Prostate gland (tissue), 2 donors: ENCODE data around the gene STOML1. TPM values are rescaled to one million over a fixed set of nuclear protein-coding genes. Genes with fewer than 3 reads are reported as not detected.
"Not testable (repeated sequence)": the region's sequence is repeated elsewhere in the genome, so short reads cannot be mapped to it uniquely, and the experiment has no call there.

Source experiments
- DNase-seq: peaks from one replicate; pipeline ENCODE4 v3.0.0-alpha.2; 2019; ENCODE audit warnings: low spot score
- H3K27ac ChIP-seq, 2 donors: fragments of 200-600 bp; sonication (generic); 2 replicates each; pipeline ENCODE4 v1.5.1; 2017 to 2019
- H3K27me3 ChIP-seq: fragments of 200-600 bp; sonication (generic); replicated peaks from 2 replicates; pipeline ENCODE4 v1.5.1; 2019; ENCODE audit not compliant: insufficient read depth
- H3K36me3 ChIP-seq, 2 donors: fragments of 200-600 bp; sonication (generic); 1 replicate in 1 of 2; 2 replicates in 1 of 2; pipeline versions ENCODE4 v1.5.1 to v1.8.1; 2017 to 2019
- H3K4me1 ChIP-seq: fragments of 200-600 bp; sonication (generic); replicated peaks from 2 replicates; pipeline ENCODE4 v1.5.1; 2019
- H3K4me3 ChIP-seq, 2 donors: fragments of 200-600 bp; sonication (generic); 2 replicates each; pipeline ENCODE4 v1.5.1; 2017 to 2019
- H3K9me3 ChIP-seq: fragments of 200-600 bp; sonication (generic); 2 replicates; pipeline ENCODE4 v1.5.1; 2017
- POLR2A ChIP-seq: fragments of 450-650 bp; IDR thresholded peaks from one replicate; pipeline ENCODE4 v1.6.1; 2016; ENCODE audit warnings: antibody characterized with exemption, mild to moderate bottlenecking
- POLR2AphosphoS5 ChIP-seq: sonication (generic); formaldehyde crosslinking; IDR thresholded peaks from one replicate; pipeline ENCODE4 v1.6.1; 2017; ENCODE audit warnings: antibody characterized with exemption
- WGBS: methylation state at CpG from one replicate; pipeline ENCODE4 v1.1.5; 2018; 5-methylcytosine and 5-hydroxymethylcytosine counted together
- intact Hi-C: fragments of 100-400 bp; cut with DNase I; formaldehyde crosslinking; loops from one replicate; pipeline ENCODE4 v1.14.2; 2022
- total RNA-seq, 2 donors: library from RNA; depleted of rRNA; stranded (reverse); fragments of >200 nt; gene quantifications; one replicate each; pipeline ENCODE4 v1.1.0, GENCODE V29; 2016
- TF ChIP-seq, protein P1 (sequence below), 4 experiments: fragments of 200-600 bp in 2 of 4; fragments of 450-650 bp in 2 of 4; sonication (generic) in 2 of 4; IDR thresholded peaks; 1 replicate in 3 of 4; 2 replicates in 1 of 4; pipeline ENCODE4 v1.5.1; 2016 to 2019; ENCODE audit warnings: antibody characterized with exemption in 4 of 4, mild to moderate bottlenecking in 2 of 4, moderate library complexity in 2 of 4

The STOML1 gene
- total RNA-seq, 2 donors from 2014 or later = 15.6 to 26.8 TPM

DNA sequence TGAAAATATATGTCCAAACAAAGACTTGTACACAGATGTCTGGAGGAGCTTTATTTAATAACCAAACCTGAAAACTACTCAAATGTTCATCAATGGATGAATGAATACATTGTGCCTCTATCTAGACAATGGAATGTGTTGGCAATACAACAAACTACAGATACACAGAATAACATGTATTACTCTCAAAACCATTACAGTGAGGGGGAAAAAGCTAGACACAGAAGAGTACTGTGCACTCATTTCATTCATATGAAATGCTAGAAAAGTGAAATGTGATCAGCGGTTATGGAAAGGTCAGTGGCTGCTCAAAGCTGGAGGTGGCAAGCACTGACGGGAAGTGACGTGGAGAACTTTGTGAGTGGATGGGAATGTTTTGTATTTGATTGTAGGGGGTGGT is 13.2 kb downstream of the STOML1 start:
- Histone ChIP-seq H3K9me3 (no peaks in the 10 kb centered on the region), H3K27ac (no peak overlapping the region), H3K4me3 (no peak overlapping the region), H3K27me3 (no peaks in the 10 kb centered on the region), H3K36me3 (no peaks in the 10 kb centered on the region), H3K4me1 (peaks cover 20% of the 10 kb centered on the region)
- TF ChIP-seq POLR2AphosphoS5 (no peak), POLR2A (no peak)
- TF ChIP-seq, protein P1, sequence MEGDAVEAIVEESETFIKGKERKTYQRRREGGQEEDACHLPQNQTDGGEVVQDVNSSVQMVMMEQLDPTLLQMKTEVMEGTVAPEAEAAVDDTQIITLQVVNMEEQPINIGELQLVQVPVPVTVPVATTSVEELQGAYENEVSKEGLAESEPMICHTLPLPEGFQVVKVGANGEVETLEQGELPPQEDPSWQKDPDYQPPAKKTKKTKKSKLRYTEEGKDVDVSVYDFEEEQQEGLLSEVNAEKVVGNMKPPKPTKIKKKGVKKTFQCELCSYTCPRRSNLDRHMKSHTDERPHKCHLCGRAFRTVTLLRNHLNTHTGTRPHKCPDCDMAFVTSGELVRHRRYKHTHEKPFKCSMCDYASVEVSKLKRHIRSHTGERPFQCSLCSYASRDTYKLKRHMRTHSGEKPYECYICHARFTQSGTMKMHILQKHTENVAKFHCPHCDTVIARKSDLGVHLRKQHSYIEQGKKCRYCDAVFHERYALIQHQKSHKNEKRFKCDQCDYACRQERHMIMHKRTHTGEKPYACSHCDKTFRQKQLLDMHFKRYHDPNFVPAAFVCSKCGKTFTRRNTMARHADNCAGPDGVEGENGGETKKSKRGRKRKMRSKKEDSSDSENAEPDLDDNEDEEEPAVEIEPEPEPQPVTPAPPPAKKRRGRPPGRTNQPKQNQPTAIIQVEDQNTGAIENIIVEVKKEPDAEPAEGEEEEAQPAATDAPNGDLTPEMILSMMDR (IDR thresholded peaks at IDR 0.05) = no peak
- intact Hi-C loops = loop anchor here (10.0 kb wide), 2 partner anchors 146 to 346 kb away; no protein-coding TSS in a partner anchor
- 91% methylated on average over 3 of the region's 3 CpGs for WGBS
- DNase-seq = no peak

DNA sequence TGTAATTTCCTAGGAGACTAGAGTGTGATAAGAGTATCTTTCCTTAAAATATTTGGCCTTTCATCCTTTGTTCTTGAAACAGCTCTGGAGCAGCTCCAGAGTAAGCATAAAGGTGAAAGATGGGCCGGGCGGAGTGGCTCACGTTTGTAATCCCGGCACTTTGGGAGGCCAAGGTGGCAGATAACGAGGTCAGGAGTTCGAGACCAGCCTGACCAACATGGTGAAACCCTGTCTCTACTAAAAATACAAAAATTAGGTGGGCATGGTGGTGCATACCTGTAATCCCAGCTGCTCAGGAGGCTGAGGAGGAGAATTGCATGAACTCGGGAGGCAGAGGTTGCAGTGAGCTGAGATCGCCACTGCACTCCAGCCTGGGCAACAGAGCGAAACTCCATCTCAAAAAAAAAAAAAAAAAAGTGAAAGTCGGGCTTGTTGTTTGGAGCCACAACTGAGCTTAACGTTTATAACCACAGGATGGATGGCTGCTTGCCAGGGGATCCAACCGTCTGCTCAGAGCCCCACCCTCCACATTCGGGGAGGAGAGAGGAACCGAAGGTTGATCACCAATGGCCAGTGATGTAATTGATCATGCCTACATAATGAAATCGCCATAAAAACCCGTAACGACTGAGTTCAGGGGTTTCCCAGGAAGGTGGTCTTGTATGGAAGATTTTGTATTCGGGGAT is 16.5 kb downstream of the STOML1 start:
- H3K9me3 ChIP-seq, H3K4me3 ChIP-seq, H3K27ac ChIP-seq, H3K4me1 ChIP-seq, H3K27me3 ChIP-seq, H3K36me3 ChIP-seq, DNase-seq: not testable (repeated sequence)
- intact Hi-C loops = loop anchor here (10.0 kb wide), 2 partner anchors 149 to 349 kb away; no protein-coding TSS in a partner anchor
- WGBS = 39% methylated on average over 18 of the region's 18 CpGs

DNA sequence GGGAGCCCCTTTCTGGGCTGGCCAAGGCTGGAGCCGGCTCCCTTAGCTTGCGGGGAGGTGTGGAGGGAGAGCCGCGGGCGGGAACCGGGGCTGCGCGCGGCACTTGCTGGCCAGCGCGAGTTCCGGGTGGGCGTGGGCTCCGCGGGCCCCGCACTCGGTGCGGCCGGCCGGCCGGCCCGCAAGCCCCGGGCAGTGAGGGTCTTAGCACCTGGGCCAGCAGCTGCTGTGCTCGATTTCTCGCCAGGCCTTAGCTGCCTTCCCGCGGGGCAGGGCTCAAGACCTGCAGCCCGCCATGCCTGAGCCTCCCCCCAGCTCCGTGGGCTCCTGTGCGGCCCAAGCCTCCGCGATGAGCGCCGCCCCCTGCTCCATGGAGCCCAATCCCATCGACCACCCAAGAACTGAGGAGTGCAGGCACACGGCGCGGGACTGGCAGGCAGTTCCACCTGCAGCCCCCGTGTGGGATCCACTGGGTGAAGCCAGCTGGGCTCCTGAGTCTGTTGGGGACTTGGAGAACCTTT is 18.4 kb downstream of the STOML1 start:
- intact Hi-C loops = loop anchor here (2.0 to 10.0 kb wide), 3 partner anchors 65 to 351 kb away; no protein-coding TSS in a partner anchor
- not testable (repeated sequence) for H3K27me3 ChIP-seq, H3K36me3 ChIP-seq, DNase-seq, H3K9me3 ChIP-seq, H3K4me1 ChIP-seq, H3K4me3 ChIP-seq, H3K27ac ChIP-seq
- 76% methylated on average over 30 of the region's 39 CpGs for WGBS

DNA sequence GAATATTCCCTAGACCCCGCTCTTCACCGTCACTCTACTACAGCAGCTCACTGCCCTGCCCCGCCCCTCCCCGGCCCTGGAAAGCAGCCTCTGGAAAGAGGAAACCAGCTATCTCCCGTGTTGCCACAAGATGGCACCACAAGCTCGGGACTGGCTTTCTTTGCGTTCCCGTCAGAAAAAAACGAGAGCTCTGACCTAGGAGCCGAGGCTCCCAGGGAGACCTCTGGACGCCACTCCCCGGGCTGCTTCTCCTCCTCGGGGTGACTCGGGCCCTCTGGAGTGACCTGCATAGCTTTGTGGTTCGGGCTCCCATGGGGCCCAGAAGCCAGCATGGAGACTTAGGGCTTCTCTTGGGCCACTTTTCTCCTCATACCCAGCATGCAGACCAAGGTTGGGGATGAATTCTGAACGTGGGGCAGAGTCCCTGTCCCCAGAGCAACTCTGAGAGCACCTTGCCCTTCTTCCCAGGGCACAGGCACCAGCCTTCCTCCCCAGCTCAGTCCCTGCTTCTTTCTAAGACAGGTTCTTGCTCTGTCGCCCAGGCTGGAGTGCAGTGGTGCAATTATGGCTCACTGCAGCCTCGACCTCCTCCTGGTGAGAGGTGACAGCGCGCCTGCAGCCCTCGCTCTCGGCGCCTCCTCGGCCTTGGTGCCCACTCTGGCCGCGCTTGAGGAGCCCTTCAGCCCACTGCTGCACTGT is 19.0 kb downstream of the STOML1 start:
- no peak overlapping the region for H3K4me3 ChIP-seq
- intact Hi-C loops = loop anchor here (2.0 to 10.0 kb wide), 3 partner anchors 66 to 352 kb away; no protein-coding TSS in a partner anchor

DNA sequence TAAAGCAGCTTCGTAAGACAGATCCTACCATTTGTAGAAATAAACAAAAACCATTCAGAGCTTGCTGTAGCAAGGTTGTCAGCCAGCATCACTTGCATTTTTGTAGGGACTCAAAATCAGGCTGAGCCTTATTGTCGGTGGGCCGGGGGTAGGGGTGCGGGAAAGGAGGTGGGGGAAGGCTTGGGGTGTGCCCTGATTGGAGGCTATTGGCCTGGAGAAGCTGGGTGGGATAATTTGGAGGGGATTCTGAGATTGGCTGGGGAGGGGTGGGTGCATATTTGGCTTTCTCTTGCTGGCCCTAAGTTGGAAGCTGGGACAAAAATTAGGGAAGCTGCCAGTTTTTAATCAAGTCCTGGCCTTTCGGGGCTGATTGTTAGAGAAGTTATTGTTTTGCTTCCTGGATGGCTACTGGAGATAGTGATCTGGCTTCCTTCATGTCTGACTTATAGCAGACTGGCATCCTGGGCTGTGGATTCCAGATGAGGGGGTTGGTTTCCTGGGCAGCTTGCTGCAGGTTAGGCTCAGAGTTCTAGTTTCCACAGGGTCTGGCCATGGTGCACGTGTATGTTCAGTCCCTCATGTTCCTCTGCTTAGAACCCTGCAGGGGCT is 22.8 kb downstream of the STOML1 start:
- Histone ChIP-seq H3K27me3 (no peaks in the 10 kb centered on the region), H3K4me1 (peaks cover 4% of the 10 kb centered on the region), H3K36me3 (no peaks in the 10 kb centered on the region), H3K27ac (no peak overlapping the region), H3K9me3 (no peaks in the 10 kb centered on the region), H3K4me3 (no peak overlapping the region)
- TF ChIP-seq, protein P1 (IDR thresholded peaks at IDR 0.05) = no peak
- TF ChIP-seq POLR2A = no peak
- no peak for TF ChIP-seq POLR2AphosphoS5
- WGBS = 85% methylated on average over 6 of the region's 6 CpGs
- DNase-seq = no peak
- intact Hi-C loops = no loop called here

More for the DNA sequence above, 19.0 kb downstream of the STOML1 start:
- DNase-seq = peak; percentile 81
- TF ChIP-seq POLR2A = no peak
- TF ChIP-seq, protein P1 (IDR thresholded peaks at IDR 0.05) = peak; percentile 64 to 93 (median 84)
- WGBS = 34% methylated on average over 26 of the region's 26 CpGs
- Histone ChIP-seq H3K36me3 (no peaks in the 10 kb centered on the region), H3K27ac (no peak overlapping the region), H3K9me3 (no peaks in the 10 kb centered on the region), H3K27me3 (no peaks in the 10 kb centered on the region), H3K4me1 (peaks cover 4% of the 10 kb centered on the region)
